HCT116 (cell line): ENCODE results near the gene R3HCC1L. TPM values are rescaled to one million over a fixed set of nuclear protein-coding genes. Genes with fewer than 3 reads are reported as not detected.

ENCODE experiments used
- ATAC-seq: fragments of 200-7000 bp; cut with Tn5 transposase; 2 replicates; pipeline ENCODE4 v1.9.1; 2020; ENCODE audit warnings: mild to moderate bottlenecking, moderate library complexity
- BruUV-seq: library from RNA; stranded (reverse); fragments of 400-500 nt; replicated peaks from 2 replicates; lab custom pipeline; 2021; lab: Mats Ljungman, UMichigan
- CTCF ChIA-PET: fragments of 300-600 bp; sonication (Branson Sonifier 250); formaldehyde crosslinking; loops from one replicate; lab custom pipeline; 2021; ENCODE audit warnings: antibody characterized with exemption; lab: Charles Lee
- POLR2A ChIA-PET: fragments of 300-600, 350-600 bp; sonication (Branson Sonifier 250); formaldehyde crosslinking; loops from one replicate; lab custom pipeline; 2021; ENCODE audit warnings: antibody characterized with exemption; lab: Charles Lee
- RAD21 ChIA-PET, 2 experiments: fragments of 300-600 bp; sonication (Branson Sonifier 250); formaldehyde crosslinking; loops; one replicate each; lab custom pipeline; 2023; ENCODE audit warnings: low total read pairs in 2 of 2; ENCODE audit not compliant: uncharacterized antibody in 2 of 2, unreplicated experiment in 2 of 2, low non-redundant PET in 1 of 2; lab: Charles Lee
- DNase-seq: peaks from one replicate; pipeline ENCODE4 v3.0.0-alpha.2; 2010; ENCODE audit warnings: low read depth, low spot score
- H2AFZ ChIP-seq: fragments of 200-600 bp; shearing (Covaris generic), sonication (generic); 2 replicates; pipeline ENCODE4 v1.6.1; 2017; ENCODE audit warnings: low read depth, mixed run types, mixed read lengths, antibody characterized with exemption, low read length; ENCODE audit not compliant: poor library complexity, severe bottlenecking
- H3K27ac ChIP-seq: 2 replicates; pipeline ENCODE4 v1.5.1; 2012; ENCODE audit warnings: low read depth, low read length
- H3K27me3 ChIP-seq: fragments of 200-600 bp; sonication (generic); 2 replicates; pipeline ENCODE4 v1.6.1; 2016; ENCODE audit warnings: mixed run types, low read length, mixed read lengths; ENCODE audit not compliant: insufficient read depth
- H3K36me3 ChIP-seq, 2 experiments: fragments of 200-500 bp in 1 of 2; fragments of 200-600 bp in 1 of 2; sonication (Bioruptor generic) in 1 of 2; sonication (generic) in 1 of 2; 2 replicates each; pipeline versions ENCODE4 v1.5.1 to v1.6.1; 2014 to 2016; ENCODE audit warnings: low read length in 2 of 2, inconsistent platforms in 1 of 2, mixed read lengths in 1 of 2, mixed run types in 1 of 2; ENCODE audit not compliant: insufficient read depth in 2 of 2, control insufficient read depth in 1 of 2
- H3K4me1 ChIP-seq, 2 experiments: fragments of 200-600 bp in 1 of 2; sonication (generic) in 1 of 2; 2 replicates each; pipeline versions ENCODE4 v1.5.1 to v1.6.1; 2012 to 2017; ENCODE audit warnings: low read length in 2 of 2, inconsistent platforms in 1 of 2, mild to moderate bottlenecking in 1 of 2, mixed read lengths in 1 of 2, mixed run types in 1 of 2, moderate library complexity in 1 of 2; ENCODE audit not compliant: insufficient read depth in 2 of 2, control insufficient read depth in 1 of 2
- H3K4me2 ChIP-seq: fragments of 200-600 bp; sonication (generic); 2 replicates; pipeline ENCODE4 v1.6.1; 2017; ENCODE audit warnings: mixed run types, low read length, mixed read lengths
- H3K4me3 ChIP-seq, 2 experiments: fragments of 200-600 bp in 1 of 2; sonication (generic) in 1 of 2; replicated peaks in 1 of 2; 2 replicates each; pipeline ENCODE4 v1.5.1; 2011 to 2016; ENCODE audit warnings: low read length in 2 of 2, control low read depth in 1 of 2, low read depth in 1 of 2, mild to moderate bottlenecking in 1 of 2, mixed read lengths in 1 of 2, mixed run types in 1 of 2
- H3K79me2 ChIP-seq: fragments of 200-600 bp; sonication (generic); 2 replicates; pipeline ENCODE4 v1.6.1; 2017; ENCODE audit warnings: mild to moderate bottlenecking, mixed run types, low read length, moderate library complexity, mixed read lengths; ENCODE audit not compliant: insufficient read depth
- H3K9ac ChIP-seq: fragments of 200-600 bp; sonication (generic); 2 replicates; pipeline ENCODE4 v1.6.1; 2016; ENCODE audit warnings: low read length, mixed read lengths
- H3K9me2 ChIP-seq: fragments of 200-600 bp; sonication (generic), shearing (Covaris generic); 2 replicates; pipeline ENCODE4 v1.6.1; 2017; ENCODE audit warnings: mixed run types, mild to moderate bottlenecking, moderate library complexity; ENCODE audit not compliant: insufficient read depth
- H3K9me3 ChIP-seq, 2 experiments: fragments of 200-500 bp in 1 of 2; fragments of 200-600 bp in 1 of 2; sonication (Bioruptor generic) in 1 of 2; sonication (generic) in 1 of 2; 2 replicates each; pipeline ENCODE4 v1.6.1; 2014 to 2017; ENCODE audit warnings: low read length in 2 of 2, mixed read lengths in 2 of 2, inconsistent platforms in 1 of 2, low read depth in 1 of 2, mild to moderate bottlenecking in 1 of 2, mixed run types in 1 of 2, moderate library complexity in 1 of 2; ENCODE audit not compliant: control insufficient read depth in 1 of 2, insufficient read depth in 1 of 2
- H4K20me1 ChIP-seq: fragments of 200-600 bp; sonication (generic), shearing (Covaris generic); 2 replicates; pipeline ENCODE4 v1.6.1; 2017; ENCODE audit warnings: mixed run types, mild to moderate bottlenecking, moderate library complexity; ENCODE audit not compliant: insufficient read depth
- CBX3 ChIP-seq: IDR thresholded peaks from 2 replicates; pipeline ENCODE4 v1.6.1; 2012; ENCODE audit warnings: low read depth
- EGR1 ChIP-seq: IDR thresholded peaks from 2 replicates; pipeline ENCODE4 v1.6.1; 2012; ENCODE audit warnings: low read depth
- ELF1 ChIP-seq: IDR thresholded peaks from 2 replicates; pipeline ENCODE4 v1.6.1; 2012; ENCODE audit warnings: low read depth, borderline replicate concordance
- EZH2 ChIP-seq: fragments of 200-600 bp; sonication (generic); IDR thresholded peaks from 2 replicates; pipeline ENCODE4 v1.6.1; 2017; ENCODE audit warnings: antibody characterized with exemption, mixed run types
- FOSL1 ChIP-seq: IDR thresholded peaks from 2 replicates; pipeline ENCODE4 v1.6.1; 2012; ENCODE audit warnings: low read depth
- JUND ChIP-seq: IDR thresholded peaks from 2 replicates; pipeline ENCODE4 v1.6.1; 2012
- POLR2A ChIP-seq: IDR thresholded peaks from 2 replicates; pipeline ENCODE4 v1.7.0; 2011; ENCODE audit warnings: borderline replicate concordance; ENCODE audit not compliant: insufficient read depth, insufficient read length; ENCODE audit errors: extremely low read depth
- RAD21 ChIP-seq: IDR thresholded peaks from 2 replicates; pipeline ENCODE4 v1.6.1; 2012; ENCODE audit warnings: low read depth, mild to moderate bottlenecking
- SIN3A ChIP-seq: IDR thresholded peaks from 2 replicates; pipeline ENCODE4 v1.6.1; 2012; ENCODE audit warnings: low read depth
- SP1 ChIP-seq: IDR thresholded peaks from 2 replicates; pipeline ENCODE4 v1.6.1; 2012; ENCODE audit warnings: low read depth
- YY1 ChIP-seq: IDR thresholded peaks from 2 replicates; pipeline ENCODE4 v1.6.1; 2011; ENCODE audit warnings: low read length, low read depth, moderate library complexity, mild to moderate bottlenecking; ENCODE audit not compliant: insufficient replicate concordance; ENCODE audit errors: extremely low read depth
- ZNF274 ChIP-seq: fragments of 200-500 bp; sonication (Bioruptor generic); IDR thresholded peaks from 2 replicates; pipeline ENCODE4 v1.6.1; 2014; ENCODE audit warnings: mild to moderate bottlenecking, low read depth, low read length, inconsistent platforms
- intact Hi-C: fragments of 100-400 bp; cut with micrococcal nuclease; formaldehyde crosslinking; loops from 2 replicates; pipeline ENCODE4 v1.10.0; 2022
- total RNA-seq: library from RNA; stranded (reverse); gene quantifications from one replicate; pipeline ENCODE4 v1.2.1, GENCODE V29; 2021; ENCODE audit not compliant: unreplicated experiment
- TF ChIP-seq, protein P1 (sequence below): IDR thresholded peaks from 2 replicates; pipeline ENCODE4 v1.6.1; 2012
- TF ChIP-seq, protein P2 (sequence below): IDR thresholded peaks from 2 replicates; pipeline ENCODE4 v1.6.1; 2011; ENCODE audit warnings: mild to moderate bottlenecking, low read length, moderate library complexity; ENCODE audit not compliant: insufficient replicate concordance; ENCODE audit errors: extremely low read depth
- TF ChIP-seq, protein P3 (sequence below), 3 experiments: fragments of 200-600 bp in 1 of 3; sonication (generic) in 1 of 3; IDR thresholded peaks in 2 of 3; conservative IDR thresholded peaks in 1 of 3; 2 replicates each; pipeline ENCODE4 v1.5.1; 2012 to 2017; ENCODE audit warnings: low read depth in 2 of 3, low read length in 2 of 3, antibody characterized with exemption in 1 of 3, borderline replicate concordance in 1 of 3, control low read depth in 1 of 3, mild to moderate bottlenecking in 1 of 3, mixed read lengths in 1 of 3, mixed run types in 1 of 3, moderate library complexity in 1 of 3; ENCODE audit not compliant: insufficient read depth in 1 of 3

Gene R3HCC1L
- total RNA-seq, 1 experiment from 2014 or later: 9.3 TPM

DNA sequence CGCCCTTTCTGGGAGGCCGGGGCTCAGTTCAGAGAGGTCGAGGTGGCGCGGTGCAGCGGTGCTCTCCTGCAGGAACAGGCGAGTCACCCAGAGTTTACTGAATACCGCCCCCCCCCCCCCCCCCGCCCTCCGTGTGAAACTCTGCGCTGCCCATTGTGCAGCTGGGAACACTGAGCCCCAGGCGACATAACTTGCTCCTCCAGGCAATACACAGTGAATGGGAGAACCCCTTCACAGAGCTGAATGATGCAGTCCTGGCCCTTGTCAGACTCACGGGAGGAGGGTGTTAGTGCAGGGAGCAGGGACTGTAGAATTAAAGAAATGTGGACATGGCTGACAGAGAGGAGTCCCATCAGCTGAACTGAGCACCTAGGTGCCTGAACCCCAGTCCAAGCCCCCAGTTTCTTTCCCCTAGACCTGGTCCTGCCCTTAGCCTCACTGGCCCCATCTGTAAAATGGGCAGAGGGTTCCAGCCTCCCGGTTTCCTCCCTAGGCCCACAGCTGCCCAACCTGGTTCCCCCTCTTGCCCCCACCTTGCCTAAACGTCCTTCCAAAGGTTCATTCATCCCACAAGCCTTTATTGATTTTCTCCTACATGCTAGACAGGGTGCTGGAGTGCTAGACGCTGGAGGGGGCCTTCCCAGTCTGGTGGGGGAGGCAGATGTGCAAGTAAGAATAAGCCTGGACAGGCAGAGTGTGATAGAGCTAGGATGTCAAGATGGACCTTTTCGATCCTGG lies 134.4 kb downstream of the R3HCC1L start:
- H3K9ac ChIP-seq: peak overlapping the region; percentile 55
- CTCF ChIA-PET: interaction anchor here (1.5 kb wide), 1 partner anchor 41 kb away, joined by 11 read pairs; no protein-coding TSS in a partner anchor
- peak overlapping the region; percentile 91 for H3K4me2 ChIP-seq

DNA sequence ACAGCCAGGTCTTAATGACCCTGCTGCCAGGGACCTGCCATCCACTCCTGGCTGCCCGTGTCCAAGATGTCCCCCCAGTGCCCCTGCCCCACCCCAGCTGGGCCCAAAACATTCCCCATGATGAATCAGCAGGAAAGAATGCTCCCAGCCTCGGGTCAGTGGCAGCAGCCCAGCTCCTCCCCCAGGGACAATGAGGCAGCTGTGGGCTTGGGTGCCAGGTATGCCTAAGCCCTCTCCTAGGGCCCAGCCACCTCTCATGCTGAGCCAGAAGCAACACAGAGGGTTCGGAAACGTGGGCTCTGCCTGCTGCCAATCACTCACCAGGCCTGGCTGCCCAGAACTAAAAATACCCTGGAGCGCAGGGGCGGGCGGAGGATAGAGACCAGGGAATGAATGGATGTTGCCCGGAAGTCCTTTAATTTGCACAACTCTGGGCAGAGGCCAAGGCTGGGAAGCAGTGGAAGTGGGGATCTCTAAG lies 135.0 kb downstream of the R3HCC1L start:
- H3K9me3 ChIP-seq: no peaks in the 10 kb centered on the region
- BruUV-seq: no TSS peak
- ATAC-seq (peak; percentile 76), DNase-seq (peak; percentile 79)
- RAD21 ChIA-PET: interaction anchor here (1.2 to 2.2 kb wide), 2 partner anchors 39 to 40 kb away, joined by 4 to 8 read pairs; no protein-coding TSS in a partner anchor
- H3K79me2 ChIP-seq: no peaks in the 10 kb centered on the region
- CTCF ChIA-PET: interaction anchor here (1.5 kb wide), 1 partner anchor 40 kb away, joined by 11 read pairs; no protein-coding TSS in a partner anchor
- intact Hi-C loops: loop anchor here (10.0 kb wide), 1 partner anchor 145 kb away; the partner anchor contains the start of gene PYROXD2
- H3K4me2 ChIP-seq: peak overlapping the region; percentile 91
- H3K27me3 ChIP-seq: no peaks in the 10 kb centered on the region
- no peaks in the 10 kb centered on the region for H3K36me3 ChIP-seq
- H3K4me1 ChIP-seq: peaks cover 43 to 63% of the 10 kb centered on the region in 2 experiments
- peak overlapping the region; percentile 37 for H2AFZ ChIP-seq
- peak overlapping the region; percentile 55 for H3K9ac ChIP-seq
- POLR2A ChIA-PET: interaction anchor here (1.4 kb wide), 1 partner anchor 40 kb away, joined by 10 read pairs; no protein-coding TSS in a partner anchor
- H3K4me3 ChIP-seq: peak overlapping the region; percentile 60 to 62
- H4K20me1 ChIP-seq: no peaks in the 10 kb centered on the region
- no peaks in the 10 kb centered on the region for H3K9me2 ChIP-seq
- peak overlapping the region; percentile 57 for H3K27ac ChIP-seq
- TF ChIP-seq YY1 (peak; percentile 85), ELF1 (no peak), POLR2A (no peak), SP1 (no peak), EGR1 (no peak), RAD21 (no peak), CBX3 (no peak), JUND (no peak)
- TF ChIP-seq, protein P1, sequence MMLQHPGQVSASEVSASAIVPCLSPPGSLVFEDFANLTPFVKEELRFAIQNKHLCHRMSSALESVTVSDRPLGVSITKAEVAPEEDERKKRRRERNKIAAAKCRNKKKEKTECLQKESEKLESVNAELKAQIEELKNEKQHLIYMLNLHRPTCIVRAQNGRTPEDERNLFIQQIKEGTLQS: no peak
- TF ChIP-seq, protein P2, sequence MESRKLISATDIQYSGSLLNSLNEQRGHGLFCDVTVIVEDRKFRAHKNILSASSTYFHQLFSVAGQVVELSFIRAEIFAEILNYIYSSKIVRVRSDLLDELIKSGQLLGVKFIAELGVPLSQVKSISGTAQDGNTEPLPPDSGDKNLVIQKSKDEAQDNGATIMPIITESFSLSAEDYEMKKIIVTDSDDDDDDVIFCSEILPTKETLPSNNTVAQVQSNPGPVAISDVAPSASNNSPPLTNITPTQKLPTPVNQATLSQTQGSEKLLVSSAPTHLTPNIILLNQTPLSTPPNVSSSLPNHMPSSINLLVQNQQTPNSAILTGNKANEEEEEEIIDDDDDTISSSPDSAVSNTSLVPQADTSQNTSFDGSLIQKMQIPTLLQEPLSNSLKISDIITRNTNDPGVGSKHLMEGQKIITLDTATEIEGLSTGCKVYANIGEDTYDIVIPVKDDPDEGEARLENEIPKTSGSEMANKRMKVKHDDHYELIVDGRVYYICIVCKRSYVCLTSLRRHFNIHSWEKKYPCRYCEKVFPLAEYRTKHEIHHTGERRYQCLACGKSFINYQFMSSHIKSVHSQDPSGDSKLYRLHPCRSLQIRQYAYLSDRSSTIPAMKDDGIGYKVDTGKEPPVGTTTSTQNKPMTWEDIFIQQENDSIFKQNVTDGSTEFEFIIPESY: peak; percentile 75
- TF ChIP-seq, protein P3, sequence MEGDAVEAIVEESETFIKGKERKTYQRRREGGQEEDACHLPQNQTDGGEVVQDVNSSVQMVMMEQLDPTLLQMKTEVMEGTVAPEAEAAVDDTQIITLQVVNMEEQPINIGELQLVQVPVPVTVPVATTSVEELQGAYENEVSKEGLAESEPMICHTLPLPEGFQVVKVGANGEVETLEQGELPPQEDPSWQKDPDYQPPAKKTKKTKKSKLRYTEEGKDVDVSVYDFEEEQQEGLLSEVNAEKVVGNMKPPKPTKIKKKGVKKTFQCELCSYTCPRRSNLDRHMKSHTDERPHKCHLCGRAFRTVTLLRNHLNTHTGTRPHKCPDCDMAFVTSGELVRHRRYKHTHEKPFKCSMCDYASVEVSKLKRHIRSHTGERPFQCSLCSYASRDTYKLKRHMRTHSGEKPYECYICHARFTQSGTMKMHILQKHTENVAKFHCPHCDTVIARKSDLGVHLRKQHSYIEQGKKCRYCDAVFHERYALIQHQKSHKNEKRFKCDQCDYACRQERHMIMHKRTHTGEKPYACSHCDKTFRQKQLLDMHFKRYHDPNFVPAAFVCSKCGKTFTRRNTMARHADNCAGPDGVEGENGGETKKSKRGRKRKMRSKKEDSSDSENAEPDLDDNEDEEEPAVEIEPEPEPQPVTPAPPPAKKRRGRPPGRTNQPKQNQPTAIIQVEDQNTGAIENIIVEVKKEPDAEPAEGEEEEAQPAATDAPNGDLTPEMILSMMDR (IDR thresholded peaks at IDR 0.05 in 2 of 3, conservative IDR thresholded peaks at IDR 0.05 in 1 of 3; ENCODE audit: borderline replicate concordance in 1 of 3, insufficient read depth in 1 of 3, low read depth in 2 of 3, low read length in 2 of 3): no peak

More for the DNA sequence above, 134.4 kb downstream of the R3HCC1L start:
- Histone ChIP-seq H2AFZ (peak overlapping the region; percentile 22), H3K27me3 (no peaks in the 10 kb centered on the region), H3K27ac (peak overlapping the region; percentile 57), H4K20me1 (no peaks in the 10 kb centered on the region), H3K4me3 (peak overlapping the region; percentile 60 to 62), H3K4me1 (peaks cover 43 to 69% of the 10 kb centered on the region in 2 experiments), H3K79me2 (no peaks in the 10 kb centered on the region), H3K36me3 (no peaks in the 10 kb centered on the region), H3K9me3 (no peaks in the 10 kb centered on the region), H3K9me2 (no peaks in the 10 kb centered on the region)
- POLR2A ChIA-PET: interaction anchor here (1.4 kb wide), 1 partner anchor 41 kb away, joined by 10 read pairs; no protein-coding TSS in a partner anchor
- no peak for DNase-seq
- intact Hi-C loops: loop anchor here (10.0 kb wide), 1 partner anchor 146 kb away; the partner anchor contains the start of gene PYROXD2
- RAD21 ChIA-PET: interaction anchor here (1.2 to 2.2 kb wide), 2 partner anchors 40 to 41 kb away, joined by 4 to 8 read pairs; no protein-coding TSS in a partner anchor
- no TSS peak for BruUV-seq
- TF ChIP-seq SIN3A: no peak
- no peak for TF ChIP-seq EZH2
- TF ChIP-seq YY1: no peak
- TF ChIP-seq SP1: no peak
- no peak for TF ChIP-seq ZNF274
- TF ChIP-seq FOSL1: no peak
- peak; percentile 64 for ATAC-seq
